Activated CD4-positive, alpha-beta T cell treated with anti-CD3 and anti-CD28 coated beads, Interleukin-2, amount 50 U/mL, for 24 hours (primary cell): ENCODE results near the gene DCP1A.

Experiments used
- DNase-seq, 2 donors: peaks; one replicate each; pipeline ENCODE4 v3.0.0-alpha.2; 2020; ENCODE audit warnings: low read depth in 1 of 2, low spot score in 1 of 2

DCP1A gene

DNA sequence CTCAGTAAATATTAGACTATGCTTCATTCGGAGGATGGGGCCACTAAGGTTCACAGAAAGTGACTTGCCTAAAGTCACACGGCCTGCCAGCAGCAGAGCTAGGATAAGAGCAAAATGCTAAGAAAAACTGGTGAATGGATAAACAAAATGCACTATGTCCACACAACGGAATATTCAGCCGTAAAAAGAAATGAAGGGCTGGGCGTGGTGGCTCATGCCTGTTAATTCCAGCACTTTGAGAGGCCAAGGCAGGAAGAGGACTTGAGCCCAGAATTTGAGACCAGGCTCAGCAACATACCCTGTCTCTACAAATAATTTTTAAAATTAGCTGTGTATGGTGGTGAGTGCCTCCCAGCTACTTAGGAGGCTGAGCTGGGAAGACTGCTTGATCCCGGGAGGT lies 99.2 kb downstream of the DCP1A start:
- DNase-seq = no peak

- no peak for DNase-seq
These were observed 99.7 kb downstream of the DCP1A start for GRCh38 chr3:53247619-53248018.

DNA sequence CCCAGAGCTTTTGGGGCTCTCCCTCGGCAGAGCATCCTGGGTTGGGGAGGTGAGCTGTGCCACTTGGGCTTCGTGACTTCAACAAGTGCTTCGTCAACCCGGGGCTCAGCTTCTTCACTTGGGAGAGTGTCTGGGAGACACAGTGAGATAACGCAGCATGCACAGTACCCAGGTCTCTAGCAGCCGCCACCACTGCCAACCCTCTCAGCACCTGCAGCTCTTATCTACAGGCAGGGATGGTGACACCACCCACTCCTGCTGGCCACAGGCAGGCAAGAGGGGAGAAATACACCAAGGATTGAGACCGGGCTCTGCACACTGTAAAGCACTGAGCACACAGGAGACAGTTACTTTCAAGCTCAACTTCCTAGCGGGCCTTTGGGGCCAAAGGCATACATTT lies 103.1 kb downstream of the DCP1A start:
- DNase-seq = no peak

DNA sequence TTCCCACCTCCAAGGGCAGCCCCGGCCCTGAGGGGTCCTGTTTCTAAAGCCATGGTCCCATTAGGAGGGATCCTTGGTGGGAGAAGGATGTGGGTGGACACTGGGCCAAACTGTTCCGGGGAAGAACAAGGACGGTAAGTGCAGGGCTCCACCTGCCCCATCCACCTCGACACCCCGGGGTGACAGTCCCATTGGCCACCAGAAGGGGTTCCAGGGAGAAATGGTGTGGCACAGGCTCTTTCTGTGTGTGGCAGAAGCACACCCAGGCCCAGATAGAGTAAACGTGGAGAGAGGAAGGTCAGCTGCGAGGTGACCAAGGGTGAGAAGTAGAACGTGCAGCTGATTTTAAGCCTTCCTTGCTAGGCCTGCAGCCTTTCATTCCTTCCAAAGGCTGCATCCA lies 103.6 kb downstream of the DCP1A start:
- DNase-seq = no peak

DNA sequence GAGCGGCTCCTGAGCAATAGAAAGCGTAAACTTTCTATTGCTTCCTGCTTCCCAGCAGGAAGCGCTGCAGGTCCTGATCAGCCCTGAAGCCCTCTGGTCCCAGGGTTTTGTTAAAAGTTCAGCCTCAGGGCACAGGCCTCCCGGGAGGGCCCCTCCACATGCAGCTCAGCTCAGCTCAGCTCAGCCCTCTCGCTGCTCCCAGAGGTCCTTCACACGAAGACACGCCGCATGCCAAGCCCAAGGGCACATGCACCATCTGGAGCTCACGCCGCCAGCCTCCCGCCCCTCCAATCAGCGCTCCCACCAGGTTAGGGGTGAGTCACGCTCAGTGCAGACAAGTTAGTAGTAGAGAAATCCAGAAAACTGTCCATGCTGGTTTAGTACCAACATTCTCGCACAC lies 104.2 kb downstream of the DCP1A start:
- DNase-seq = no peak

- no peak for DNase-seq
These were observed 104.7 kb downstream of the DCP1A start for GRCh38 chr3:53242642-53243041.

DNA sequence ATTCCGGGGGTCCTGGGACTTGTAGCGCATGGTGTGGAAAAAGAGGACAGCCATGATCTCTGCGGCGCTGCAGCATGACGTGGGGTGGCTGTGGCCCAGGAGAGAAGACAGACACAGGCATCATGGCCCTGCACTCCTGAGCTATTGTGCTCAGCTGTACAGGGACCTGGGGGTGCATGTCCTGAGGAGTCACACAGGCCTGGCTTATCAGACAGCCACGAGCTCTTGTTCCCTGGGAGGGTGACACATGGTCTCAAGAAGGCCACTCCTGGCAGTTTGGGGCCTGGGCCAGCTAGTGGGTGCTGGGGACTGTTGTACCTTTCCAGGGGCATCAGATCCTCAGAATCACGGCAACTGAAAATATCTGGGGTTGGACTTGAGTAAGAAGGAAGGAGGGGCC lies 105.2 kb downstream of the DCP1A start:
- DNase-seq = no peak

GRCh38 chr3:53240989-53241972 lies 106.1 kb downstream of the DCP1A start:
- no peak for DNase-seq

DNA sequence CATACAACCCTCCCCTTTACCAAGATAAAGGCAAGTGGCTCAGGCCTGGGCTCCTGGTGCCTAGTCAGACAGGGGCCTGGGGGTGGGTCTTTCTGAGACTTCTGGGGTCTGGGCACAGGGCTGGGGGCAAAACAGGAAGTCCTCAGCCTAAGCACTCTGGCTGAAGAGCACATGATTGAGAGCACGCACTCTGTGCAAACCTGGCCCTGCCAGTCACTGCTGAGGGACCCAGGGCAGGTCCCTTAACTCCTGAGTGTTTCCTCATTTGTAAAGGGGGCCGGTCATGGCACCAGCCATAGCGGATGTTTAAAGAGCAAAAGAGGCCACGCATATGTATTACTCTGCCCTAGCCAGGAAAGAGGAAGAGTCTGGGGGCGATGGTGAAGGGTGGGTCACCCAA lies 107.5 kb downstream of the DCP1A start:
- DNase-seq = no peak

GRCh38 chr3:53238886-53239285 lies 108.5 kb downstream of the DCP1A start:
- no peak for DNase-seq

- no peak for DNase-seq
These were observed 109.1 kb downstream of the DCP1A start for GRCh38 chr3:53238051-53238850.

DNA sequence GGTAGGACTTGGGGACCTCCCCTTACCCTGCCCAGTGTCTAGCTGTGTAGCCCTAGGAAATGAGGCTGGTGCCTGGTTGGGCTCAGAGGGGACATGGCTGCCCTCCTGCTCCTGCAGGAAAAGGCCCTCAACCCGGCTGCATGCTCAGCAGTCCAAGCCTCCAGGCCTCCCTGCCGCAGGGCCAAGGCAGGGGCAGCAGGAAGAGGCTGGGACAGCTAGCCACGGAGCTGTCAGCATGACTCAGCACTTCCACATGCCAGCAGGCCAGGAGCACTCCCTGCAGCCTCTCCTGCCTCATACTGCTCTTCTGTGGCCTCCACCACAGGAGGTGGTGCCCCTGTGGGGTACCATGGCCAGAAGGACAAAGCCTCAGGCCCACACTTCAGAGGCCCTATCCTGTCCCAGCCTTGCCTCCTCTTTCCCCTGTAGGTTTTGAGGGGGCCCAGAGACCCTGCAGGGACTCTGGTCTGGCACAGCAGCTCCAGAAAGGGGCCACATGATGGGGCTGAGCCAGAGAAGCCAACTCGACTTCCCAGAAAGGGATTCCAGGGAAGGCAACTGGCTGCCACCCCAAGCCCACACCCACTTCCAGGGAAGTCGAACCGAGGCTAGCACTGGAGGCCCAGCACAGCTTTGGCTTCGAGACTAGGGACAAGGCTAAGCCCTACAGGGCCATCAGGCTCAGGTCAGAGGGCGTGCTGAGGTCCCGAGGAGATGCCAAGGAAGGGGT lies 111.1 kb downstream of the DCP1A start:
- DNase-seq = no peak

DNA sequence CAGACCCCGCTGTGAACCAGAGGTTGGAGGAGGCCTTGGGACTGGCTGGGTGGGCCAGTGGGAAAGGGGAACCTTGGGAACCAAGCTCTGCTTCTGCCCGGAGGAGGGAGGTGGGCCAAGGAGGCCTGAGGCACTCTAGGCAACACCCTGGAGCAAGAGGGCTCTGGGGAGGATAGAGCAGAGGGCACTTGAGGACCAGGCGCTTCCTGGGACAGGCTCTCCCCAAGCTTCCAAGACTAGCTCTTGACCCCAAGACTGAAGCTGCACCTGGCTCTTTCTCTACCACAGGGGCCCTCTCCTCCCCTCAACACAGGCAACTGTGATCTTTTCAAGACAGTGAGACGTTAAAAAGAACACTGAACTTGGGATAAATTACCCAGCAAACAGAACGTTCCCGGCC lies 111.8 kb downstream of the DCP1A start:
- DNase-seq = no peak

- DNase-seq = no peak
These were observed 112.5 kb downstream of the DCP1A start for GRCh38 chr3:53234841-53235232.

DNA sequence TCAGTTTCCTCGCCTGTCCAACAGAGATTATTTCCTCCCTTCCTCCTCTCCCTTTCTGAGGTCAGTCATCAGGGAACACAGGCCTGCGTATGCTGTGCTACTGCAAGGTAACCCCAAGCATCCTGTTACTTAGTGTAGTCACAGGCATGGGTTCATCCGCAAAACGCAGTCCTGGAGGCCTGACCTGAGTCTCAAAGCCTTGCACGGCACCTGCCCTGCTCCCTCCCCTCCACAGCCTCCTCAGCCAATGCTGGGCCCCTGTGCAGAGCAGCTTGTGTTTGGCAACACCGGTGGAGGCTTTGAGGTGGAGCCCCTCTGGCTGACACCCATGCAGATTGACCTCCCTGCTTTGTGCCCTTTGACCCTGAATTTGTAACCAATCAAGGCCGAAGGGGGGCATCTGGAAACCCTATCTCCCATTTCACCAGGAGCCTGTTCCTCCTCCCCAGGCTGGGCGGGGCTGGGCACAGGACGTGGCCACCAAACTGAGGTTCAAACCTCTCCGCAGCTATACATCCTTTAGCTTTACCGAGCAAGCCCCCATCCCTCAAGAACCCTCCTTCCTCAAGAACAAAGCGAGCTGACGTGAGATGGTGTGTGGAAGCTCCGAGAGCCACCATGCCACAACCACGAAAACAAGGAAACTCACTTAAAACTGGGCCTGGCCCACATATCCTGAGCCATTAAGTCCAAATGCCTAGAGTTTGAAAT lies 113.1 kb downstream of the DCP1A start:
- DNase-seq = no peak
